ENCODE measurements around the gene ST6GAL2. TPM values are rescaled to one million over a fixed set of nuclear protein-coding genes. Genes with fewer than 3 reads are reported as not detected.

Gene ST6GAL2
- total and polyA plus RNA-seq, 2 of the 8 experiments (the other 6 are each of a cell fraction or from before 2014, with no cell fraction given), result 2.7 to 17.5 TPM

- TF ChIP-seq CTBP2 (IDR thresholded peaks at IDR 0.05; ENCODE audit: borderline replicate concordance, insufficient read depth, insufficient read length, low read length) (no peak), KDM5A (IDR thresholded peaks at IDR 0.05; ENCODE audit: low read length) (no peak), POU5F1 (IDR thresholded peaks at IDR 0.05; ENCODE audit: low read depth, low read length) (no peak), NRF1 (IDR thresholded peaks at IDR 0.05; ENCODE audit: low read depth, low read length) (no peak), BACH1 (IDR thresholded peaks at IDR 0.05; ENCODE audit: low read length) (no peak), EZH2 (IDR thresholded peaks at IDR 0.05; ENCODE audit: low read depth, low read length, severe bottlenecking) (no peak), JUN (IDR thresholded peaks at IDR 0.05; ENCODE audit: low read depth, low read length) (no peak)
These were observed 18.6 kb downstream of the ST6GAL2 start (continued) for GRCh38 chr2:106867196-106867953.

All from H1 (cell line).